Measurements from ENCODE around the gene CLK4.
A peak's percentile ranks its signal among the peaks of the same experiment; 100 is the strongest.
"Not testable (repeated sequence)": the region's sequence is repeated elsewhere in the genome, so short reads cannot be mapped to it uniquely, and the experiment has no call there.

The CLK4 gene

GRCh38 chr5:178587763-178588611 lies 38.9 kb downstream of the CLK4 start:
- DNase-seq: no peak

DNA sequence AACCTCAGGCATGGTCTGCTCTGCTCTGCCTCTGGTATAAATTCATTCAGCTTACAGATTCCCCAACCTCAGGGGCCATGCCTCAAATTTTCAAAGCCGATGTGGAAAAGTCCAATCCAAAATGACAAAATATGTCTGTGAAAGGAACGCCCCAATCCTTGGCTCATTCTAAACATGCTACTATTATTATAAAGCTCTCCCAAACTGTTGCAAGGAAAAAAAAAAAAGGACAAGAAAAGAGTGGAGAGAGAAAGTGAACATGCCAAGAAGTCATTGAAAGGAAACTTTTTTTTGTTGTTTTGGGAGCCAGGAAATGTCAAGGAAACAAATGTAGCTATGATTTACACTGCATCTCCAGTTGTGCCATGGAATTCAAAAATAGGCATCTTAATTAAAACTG lies 40.5 kb downstream of the CLK4 start:
- DNase-seq: no peak

DNA sequence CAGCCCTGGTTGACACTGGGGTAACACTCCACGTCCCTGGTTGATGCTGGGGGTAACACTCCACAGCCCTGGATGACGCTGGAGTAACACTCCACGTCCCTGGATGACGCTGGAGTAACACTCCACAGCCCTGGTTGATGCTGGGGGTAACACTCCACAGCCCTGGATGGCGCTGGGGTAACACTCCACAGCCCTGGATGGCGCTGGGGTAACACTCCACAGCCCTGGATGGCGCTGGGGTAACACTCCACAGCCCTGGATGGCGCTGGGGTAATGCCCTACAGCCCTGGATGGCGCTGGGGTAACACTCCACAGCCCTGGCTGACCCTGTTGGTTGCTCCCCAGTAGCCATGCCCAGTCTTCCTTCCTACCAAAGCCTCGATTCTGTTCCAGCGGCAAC lies 41.4 kb downstream of the CLK4 start:
- not testable (repeated sequence) for DNase-seq

GRCh38 chr5:178583279-178583678 lies 43.6 kb downstream of the CLK4 start:
- no peak for DNase-seq

- no peak for DNase-seq
Measured at GRCh38 chr5:178582291-178582690, 44.6 kb downstream of the CLK4 start.

DNA sequence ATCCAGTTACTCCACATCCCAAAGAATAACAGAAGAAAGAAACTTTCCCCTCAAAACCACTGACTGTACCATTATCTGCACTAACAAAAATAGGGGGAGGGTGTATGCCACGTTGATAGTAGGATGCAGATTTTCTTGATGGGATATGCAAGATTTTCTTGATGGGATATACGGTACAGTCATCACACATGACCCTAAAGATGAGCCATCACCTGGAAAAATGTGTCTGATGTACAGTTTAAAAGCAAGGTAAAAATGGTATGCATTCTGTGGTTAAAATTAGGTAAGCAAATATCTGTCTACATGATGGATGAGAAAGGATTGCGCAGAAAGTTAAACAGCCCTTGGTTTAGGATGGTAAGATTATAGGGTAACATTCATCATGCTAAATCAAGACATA lies 45.2 kb downstream of the CLK4 start:
- no peak for DNase-seq

DNA sequence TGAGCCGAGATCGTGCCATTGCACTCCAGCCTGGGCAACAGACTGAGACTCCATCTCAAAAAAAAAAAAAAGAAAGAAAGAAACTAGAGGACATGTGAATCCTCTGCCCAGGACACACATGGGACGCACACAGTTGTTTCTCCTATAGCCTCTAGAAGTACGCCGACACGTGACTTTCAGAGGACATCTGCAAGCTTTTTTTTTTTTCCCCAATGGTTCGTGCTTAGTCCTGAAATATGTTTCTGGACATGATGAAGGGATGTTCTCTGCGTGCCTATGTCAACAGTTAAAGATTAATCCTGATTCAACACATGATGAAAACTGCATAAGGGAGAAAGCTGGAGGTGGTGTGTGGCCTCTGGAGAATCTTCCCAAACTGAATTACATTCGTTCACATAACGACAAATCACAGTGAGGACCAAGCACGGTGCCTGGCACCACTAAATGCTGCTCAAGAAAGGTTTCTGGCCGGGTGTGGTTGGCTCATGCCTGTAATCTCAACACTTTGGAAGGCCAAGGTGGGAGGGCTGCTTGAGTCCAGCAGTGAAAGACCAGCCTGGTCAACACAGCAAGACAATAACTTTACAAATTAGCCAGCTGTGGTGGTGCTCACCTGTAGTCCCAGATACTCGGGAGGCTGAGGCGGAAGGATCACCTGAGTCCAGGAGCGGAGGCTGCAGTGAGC lies 46.4 kb downstream of the CLK4 start:
- DNase-seq: no peak

- DNase-seq: no peak
Measured at GRCh38 chr5:178577944-178578343, 48.9 kb downstream of the CLK4 start.

DNA sequence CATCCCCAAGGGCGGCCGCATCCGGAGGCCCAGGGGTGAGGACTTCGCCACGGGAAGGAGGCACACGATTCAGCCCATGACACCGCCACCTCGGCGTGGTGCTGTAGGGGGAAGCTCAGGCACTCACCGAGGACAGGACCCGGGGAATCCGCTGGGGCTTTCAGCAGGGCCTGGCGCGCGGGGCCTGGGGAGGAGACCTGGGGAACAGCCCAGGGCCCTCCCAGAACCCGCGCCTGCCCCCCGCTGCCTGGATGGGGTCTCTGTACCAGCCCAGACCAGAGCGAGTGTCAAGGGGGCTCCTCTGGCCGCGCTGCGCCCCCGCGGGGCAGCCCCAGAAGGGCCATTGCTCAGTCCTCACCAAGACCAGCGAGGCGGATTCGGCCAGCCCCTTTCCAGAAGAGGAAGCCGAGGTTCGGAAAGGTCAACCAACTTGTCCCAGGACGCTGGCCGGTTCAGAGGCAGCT lies 49.4 kb downstream of the CLK4 start:
- no peak for DNase-seq

- peak in 2 of 56 donors; percentile 17 to 28 for DNase-seq
Measured at GRCh38 chr5:178576591-178577351, 50.1 kb downstream of the CLK4 start.

DNA sequence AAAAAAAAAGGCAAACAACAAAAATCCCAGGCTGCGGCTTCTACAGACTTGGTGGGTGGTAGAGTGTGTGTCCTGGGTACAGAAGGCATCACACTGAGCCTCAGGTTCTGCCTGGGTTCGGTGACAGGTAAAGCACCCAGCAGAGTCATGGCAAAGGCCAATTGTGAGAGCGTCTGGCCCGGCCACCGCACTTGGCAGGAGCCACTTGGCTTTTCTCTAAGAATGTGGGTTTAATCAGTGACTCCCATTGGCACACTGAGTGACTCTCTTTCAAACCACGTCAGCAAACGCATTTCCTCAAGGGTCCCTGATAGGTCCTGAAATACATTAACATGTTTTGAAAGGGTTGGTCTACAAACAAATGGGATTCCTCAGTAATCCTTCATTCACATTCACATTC lies 53.6 kb downstream of the CLK4 start:
- no peak for DNase-seq

- no peak for DNase-seq
Measured at GRCh38 chr5:178572617-178573016, 54.2 kb downstream of the CLK4 start.

DNA sequence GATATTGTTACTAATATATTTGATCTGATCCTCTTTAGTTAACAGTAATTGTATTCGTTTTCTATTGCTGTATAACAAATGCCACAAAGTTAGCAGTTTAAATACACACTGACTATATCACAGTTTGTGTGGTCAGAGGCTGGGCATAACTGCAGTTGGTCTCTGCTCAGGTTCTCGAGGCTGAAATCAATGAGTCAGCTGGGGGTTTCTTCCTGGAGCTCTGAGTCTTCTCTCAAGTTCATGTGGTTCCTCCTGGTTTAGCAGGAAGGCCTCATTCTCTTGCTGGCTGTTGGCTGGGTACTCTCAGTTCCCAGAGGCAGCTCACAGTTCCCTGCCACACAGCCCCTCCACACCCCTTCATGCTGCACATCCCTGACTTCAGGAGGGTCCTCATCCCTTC lies 57.4 kb downstream of the CLK4 start:
- DNase-seq: no peak

DNA sequence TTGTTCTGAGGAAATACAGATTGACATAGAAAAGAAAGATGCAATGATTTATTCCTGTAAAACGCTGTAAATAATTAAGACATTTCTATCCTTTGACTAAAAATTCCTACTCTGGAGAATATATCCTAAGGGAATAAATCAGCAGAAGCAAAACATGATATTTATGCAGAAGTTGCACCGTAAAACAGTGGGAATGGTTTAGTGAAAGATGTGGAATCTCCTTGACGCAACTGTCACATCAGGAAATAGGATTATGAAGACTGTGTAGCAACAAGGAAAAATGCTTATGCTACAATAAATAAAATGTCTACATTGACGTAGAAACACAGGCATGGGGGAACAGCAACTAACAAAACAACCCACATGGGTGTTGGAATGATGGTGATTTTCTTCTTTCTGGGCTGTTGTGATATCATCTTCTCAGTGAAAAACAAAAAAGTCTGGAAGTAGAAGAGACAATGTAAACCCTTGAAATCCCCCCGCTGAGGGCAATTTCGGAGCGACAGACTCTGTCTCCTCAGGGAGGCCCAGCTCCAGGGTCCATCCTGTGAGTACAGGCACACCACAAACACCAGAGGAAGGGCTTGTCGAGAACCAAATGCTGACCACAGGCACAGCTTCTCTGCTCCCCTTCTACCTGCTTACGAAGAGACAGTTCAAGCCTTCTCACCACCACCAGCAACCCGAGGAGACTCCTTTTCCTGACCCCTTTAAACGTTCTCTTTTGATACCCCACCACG lies 61.9 kb downstream of the CLK4 start:
- DNase-seq: no peak

- DNase-seq: no peak
Measured at GRCh38 chr5:178564397-178564796, 62.5 kb downstream of the CLK4 start.

DNA sequence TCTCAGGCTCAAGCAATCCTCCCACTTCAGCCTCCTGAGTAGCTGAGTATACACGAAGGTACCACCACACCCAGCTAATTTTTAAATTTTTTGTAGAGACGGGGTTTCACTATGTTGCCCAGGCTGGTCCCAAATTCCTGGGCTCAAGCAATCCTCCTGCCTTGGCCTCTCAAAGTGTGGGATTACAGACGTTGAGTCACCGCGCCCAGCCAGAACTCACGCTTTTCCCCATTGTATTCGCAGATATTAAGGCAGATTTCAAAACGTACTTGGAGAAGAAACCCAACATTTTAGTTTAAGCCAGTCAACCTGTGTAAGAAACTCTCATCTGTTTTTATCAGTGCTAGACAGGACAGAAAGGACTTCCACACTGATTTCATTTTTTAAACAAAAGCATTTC lies 63.2 kb downstream of the CLK4 start:
- DNase-seq: no peak

DNA sequence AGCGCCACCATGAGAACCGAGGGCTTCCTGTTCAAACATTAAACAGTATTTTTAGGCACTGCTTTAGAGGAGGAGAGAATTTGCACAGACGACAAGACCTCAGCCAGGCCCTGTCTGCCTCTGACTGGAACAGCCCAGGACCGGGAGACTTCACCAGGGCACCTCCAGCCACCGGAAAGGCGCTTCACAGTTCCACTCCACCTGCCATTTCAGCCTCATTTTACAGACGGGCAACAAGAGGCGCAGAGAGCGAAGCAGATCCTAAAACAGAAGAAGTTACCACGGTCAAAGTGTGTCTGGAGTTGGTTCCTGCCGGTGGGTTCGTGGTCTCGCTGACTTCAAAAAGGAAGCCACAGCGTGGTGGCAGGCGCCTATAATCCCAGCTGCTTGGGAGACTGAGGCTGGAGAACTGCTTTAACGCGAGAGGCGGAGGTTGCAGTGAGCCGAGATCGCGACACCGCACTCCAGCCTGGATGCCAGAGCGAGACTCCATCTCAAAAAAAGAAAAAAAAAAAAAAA lies 65.0 kb downstream of the CLK4 start:
- DNase-seq: no peak

DNA sequence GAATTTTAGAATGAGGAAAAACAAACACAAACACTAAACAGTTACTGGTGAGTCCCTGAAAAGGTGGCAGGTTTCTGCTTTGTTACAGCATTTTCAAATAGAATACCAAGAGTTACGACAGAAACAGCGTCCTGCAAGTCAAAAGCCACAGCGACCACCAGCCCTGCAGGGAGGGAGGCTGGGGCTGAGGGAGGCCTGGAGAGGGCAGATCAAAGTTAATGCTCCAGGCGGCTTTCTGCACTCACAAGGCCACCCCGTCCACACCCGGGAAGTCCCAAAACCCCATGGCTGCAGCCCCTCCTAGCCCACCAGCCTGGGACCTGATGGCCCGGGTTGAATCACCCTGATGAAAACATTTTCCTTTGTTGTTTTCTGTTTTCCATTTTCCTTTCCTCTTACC lies 65.9 kb downstream of the CLK4 start:
- DNase-seq: no peak

- no peak for DNase-seq
Measured at GRCh38 chr5:178557416-178557815, 69.4 kb downstream of the CLK4 start.

- no peak for DNase-seq
Measured at GRCh38 chr5:178555771-178556211, 71.1 kb downstream of the CLK4 start.

GRCh38 chr5:178555005-178555404 lies 71.8 kb downstream of the CLK4 start:
- DNase-seq: no peak
